GM18519 (cell line): ENCODE results near the gene OBSCN.

ENCODE experiments used
- ATAC-seq: cut with Tn5 transposase; IDR thresholded peaks from one replicate; pipeline ENCODE4 v1.9.1; 2021; ENCODE audit warnings: mild to moderate bottlenecking, moderate library complexity; ENCODE audit not compliant: unreplicated experiment, low FRiP score

OBSCN gene

DNA sequence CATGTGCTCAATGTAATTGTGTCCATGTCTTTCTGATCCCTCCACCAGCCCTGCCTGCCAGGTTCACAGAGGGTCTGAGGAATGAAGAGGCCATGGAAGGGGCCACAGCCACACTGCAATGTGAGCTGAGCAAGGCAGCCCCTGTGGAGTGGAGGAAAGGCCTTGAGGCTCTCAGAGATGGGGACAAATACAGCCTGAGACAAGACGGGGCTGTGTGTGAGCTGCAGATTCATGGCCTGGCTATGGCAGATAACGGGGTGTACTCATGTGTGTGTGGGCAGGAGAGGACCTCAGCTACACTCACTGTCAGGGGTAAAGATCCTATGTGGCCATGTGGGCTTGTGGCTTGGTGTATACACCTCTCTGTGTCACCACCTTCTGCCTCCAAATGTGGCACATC lies 91.4 kb downstream of the OBSCN start:
- no peak for ATAC-seq

DNA sequence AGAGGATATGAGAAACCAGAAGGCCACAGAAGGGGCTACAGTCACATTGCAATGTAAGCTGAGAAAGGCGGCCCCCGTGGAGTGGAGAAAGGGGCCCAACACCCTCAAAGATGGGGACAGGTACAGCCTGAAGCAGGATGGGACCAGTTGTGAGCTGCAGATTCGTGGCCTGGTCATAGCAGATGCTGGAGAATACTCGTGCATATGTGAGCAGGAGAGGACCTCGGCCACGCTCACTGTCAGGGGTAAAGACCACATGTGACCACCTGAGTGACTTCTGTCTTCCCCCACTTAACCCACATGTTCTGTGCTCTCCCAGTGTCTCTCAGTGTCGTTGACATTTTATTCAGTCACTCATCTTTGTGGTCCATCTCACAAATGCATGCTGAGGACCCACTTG lies 92.1 kb downstream of the OBSCN start:
- ATAC-seq, result no peak

- ATAC-seq, result no peak
These were observed 94.2 kb downstream of the OBSCN start for GRCh38 chr1:228302086-228302485.

- ATAC-seq, result no peak
These were observed 95.8 kb downstream of the OBSCN start for GRCh38 chr1:228303596-228303995.

GRCh38 chr1:228304225-228304624 lies 96.4 kb downstream of the OBSCN start:
- ATAC-seq, result no peak

- ATAC-seq, result no peak
These were observed 97.0 kb downstream of the OBSCN start for GRCh38 chr1:228304766-228305395.

DNA sequence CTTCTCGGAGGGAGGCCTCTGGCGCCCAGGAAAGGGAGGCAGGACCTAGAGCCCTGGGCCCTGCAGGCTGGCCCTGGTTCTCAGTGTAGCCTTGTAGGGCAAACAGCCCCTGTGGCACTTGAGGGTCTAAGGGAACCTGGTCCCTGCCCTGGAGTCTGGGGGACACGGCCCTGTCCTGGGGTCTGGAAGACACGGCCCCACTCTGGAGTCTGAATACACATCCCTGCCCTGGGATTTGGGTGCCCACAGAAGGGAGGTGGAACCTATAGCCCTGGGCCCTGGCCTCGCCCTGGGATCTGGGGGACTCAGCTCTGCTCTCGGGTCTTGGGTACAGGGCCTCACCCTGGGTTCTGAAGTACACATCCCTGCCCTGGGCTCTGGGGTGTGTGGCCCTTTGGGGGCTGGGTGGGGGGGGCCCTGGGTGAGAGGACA lies 97.9 kb downstream of the OBSCN start:
- no peak for ATAC-seq

DNA sequence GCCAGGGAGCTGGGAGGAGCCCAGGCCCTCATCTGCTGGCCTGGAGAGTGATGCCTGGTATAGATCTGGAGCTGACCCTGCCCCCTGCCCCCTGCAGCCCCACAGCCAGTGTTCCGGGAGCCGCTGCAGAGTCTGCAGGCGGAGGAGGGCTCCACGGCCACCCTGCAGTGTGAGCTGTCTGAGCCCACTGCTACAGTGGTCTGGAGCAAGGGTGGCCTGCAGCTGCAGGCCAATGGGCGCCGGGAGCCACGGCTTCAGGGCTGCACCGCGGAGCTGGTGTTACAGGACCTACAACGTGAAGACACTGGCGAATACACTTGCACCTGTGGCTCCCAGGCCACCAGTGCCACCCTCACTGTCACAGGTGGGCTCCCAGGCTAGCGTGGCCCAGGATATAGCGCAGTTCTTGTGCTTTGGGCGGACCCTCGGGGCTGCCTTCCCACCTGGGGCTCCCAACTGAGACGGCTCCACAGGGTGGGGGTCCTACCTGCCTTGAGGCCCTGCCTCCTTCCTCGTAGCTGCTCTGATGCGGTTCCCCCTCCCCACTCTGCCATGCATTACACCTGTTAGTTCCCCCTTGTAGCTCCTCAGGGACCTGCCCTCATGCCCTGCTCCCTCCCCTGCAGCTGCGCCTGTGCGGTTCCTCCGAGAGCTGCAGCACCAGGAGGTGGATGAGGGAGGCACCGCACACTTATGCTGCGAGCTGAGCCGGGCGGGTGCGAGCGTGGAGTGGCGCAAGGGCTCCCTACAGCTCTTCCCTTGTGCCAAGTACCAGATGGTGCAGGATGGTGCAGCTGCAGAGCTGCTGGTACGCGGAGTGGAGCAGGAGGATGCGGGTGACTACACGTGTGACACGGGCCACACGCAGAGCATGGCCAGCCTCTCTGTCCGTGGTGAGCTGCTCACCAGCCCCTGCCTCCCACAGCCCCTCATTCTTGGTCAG lies 98.7 kb downstream of the OBSCN start:
- ATAC-seq, result no peak

DNA sequence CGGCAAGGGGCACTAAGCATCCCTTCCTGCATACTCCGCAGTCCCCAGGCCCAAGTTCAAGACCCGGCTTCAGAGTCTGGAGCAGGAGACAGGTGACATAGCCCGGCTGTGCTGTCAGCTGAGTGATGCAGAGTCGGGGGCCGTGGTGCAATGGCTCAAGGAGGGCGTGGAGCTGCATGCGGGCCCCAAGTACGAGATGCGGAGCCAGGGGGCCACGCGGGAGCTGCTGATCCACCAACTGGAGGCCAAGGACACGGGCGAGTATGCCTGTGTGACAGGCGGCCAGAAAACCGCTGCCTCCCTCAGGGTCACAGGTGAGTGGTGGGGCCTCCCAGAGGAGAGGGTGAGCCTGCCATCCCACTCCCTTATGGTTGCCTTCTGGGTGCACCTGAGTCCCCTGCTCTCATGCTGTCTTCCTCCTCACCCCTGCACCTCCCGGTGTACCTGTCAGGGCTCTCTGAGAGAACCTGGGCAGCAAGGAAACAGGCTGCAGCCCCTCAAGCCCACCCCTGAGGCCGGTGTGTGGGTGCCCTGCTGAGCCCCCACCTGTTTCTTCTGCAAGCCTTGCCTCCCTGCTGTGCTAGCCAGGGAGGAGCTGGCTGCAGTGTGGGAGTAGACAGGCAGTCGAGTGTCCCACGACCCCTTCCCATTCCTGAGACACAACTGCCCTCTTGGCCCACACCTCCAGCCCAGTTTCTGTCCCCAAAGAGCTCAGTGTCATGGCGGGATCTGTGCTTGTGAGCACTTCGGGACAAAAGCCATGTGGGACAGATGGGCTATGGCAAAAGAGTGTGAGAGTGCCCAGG lies 99.6 kb downstream of the OBSCN start:
- ATAC-seq, result no peak

GRCh38 chr1:228308085-228308601 lies 100.3 kb downstream of the OBSCN start:
- no peak for ATAC-seq

DNA sequence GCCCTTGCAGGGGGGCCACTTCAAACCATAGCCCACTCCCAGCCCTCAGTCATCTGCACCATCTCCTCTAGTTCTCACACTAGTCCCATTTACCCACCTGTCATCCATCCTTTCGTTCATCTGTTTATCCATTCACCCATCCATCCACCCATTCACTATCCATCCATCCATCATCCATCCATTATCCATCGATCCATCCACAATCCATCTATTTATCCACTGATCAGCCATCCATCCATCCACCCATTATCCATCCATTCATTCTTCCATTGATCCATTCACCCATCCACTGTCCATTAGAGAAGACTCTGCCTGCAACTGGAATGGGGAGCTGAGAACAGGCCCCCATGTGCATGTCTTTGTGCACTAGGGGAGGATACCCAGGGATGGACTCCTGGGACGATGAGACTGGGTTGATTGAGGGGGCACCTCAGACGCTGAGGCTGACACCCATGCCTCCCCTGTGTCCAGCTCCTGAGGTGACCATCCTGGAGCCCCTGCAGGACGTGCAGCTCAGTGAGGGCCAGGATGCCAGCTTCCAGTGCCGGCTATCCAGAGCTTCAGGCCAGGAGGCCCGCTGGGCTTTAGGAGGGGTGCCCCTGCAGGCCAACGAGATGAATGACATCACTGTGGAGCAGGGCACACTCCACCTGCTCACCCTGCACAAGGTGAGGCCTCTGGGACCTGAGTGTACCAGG lies 100.9 kb downstream of the OBSCN start:
- no peak for ATAC-seq

GRCh38 chr1:228309326-228310067 lies 101.7 kb downstream of the OBSCN start:
- ATAC-seq, result no peak

GRCh38 chr1:228310162-228310792 lies 102.4 kb downstream of the OBSCN start:
- ATAC-seq, result no peak

DNA sequence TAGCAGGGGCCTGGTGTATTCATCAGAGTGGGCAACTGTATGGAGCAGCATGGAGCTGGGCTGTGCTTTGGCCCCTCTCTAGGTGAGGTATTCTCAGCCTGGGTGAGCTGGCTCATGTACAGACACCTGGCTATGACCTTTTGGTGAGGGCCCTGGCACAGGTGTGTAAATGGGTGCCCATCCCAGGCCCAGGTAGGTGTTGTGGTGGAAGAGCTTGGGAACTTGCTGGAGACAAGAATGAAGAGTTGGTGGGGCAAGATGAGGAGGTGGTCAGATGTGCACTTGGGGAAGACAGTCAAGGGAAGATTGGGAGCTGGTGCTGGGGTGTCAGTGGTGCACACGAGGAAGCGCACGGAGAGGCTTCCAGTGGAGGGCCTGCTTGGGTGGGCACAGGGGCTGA lies 103.2 kb downstream of the OBSCN start:
- ATAC-seq, result no peak

- ATAC-seq, result no peak
These were observed 104.4 kb downstream of the OBSCN start for GRCh38 chr1:228312136-228312764.

DNA sequence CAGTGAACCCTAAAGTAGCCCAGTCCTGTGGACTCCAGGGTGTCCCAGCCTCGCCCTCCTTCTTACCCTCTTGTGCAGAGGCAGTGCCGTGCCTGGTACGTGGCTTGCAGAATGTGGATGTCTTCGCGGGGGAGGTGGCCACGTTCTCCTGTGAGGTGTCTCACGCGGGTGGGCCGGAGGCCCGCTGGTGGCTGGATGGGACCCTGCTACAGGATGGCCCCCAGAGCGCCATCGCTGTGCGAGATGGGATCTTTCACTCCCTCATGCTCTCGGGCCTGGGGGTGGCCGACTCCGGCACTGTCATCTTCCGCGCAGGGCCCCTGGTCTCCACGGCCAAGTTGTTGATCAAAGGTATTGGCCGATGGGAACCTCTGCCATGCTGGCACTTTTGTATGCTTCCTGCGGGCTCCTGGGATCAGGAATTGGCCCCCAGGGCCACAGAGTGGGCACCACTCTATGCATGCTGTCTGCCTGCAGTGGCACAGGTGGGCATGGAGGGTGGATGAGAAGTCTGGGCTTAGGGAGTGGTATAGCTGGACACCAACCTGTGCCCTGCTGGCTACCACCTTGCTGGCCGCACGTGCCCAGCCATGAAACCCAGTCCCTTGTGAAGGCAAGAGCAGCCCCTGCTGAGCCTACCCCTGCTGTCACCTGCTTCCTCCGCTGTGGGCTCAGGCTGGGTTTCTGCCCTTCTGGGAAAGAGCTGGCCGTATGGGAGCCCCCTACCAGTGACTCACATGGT lies 105.9 kb downstream of the OBSCN start:
- no peak for ATAC-seq

GRCh38 chr1:228314315-228314657 lies 106.4 kb downstream of the OBSCN start:
- no peak for ATAC-seq
